Embryonic facial prominence (tissue), 1 donor: Measurements from ENCODE around the gene MYH11.

ENCODE experiments used
- DNase-seq: peaks from one replicate; pipeline ENCODE4 v3.0.0-alpha.2; 2016; ENCODE audit errors: extremely low spot score

MYH11 gene

GRCh38 chr16:15856901-15857698 lies at the start of gene MYH11:
Gene MYH11 (minus strand): TSS chr16:15857028. CDS start chr16:15838252, 18,776 bp downstream.
- DNase-seq, result no peak

- no peak for DNase-seq
Observed at GRCh38 chr16:15906439-15906838, 49.6 kb upstream of the MYH11 start.

GRCh38 chr16:15903960-15904359 lies 47.1 kb upstream of the MYH11 start:
- no peak for DNase-seq

- DNase-seq, result no peak
Observed at GRCh38 chr16:15900901-15901500, 44.2 kb upstream of the MYH11 start.

- no peak for DNase-seq
Observed at GRCh38 chr16:15900357-15900756, 43.5 kb upstream of the MYH11 start.

GRCh38 chr16:15899538-15900100 lies 42.8 kb upstream of the MYH11 start:
- no peak for DNase-seq

GRCh38 chr16:15898654-15899053 lies 41.8 kb upstream of the MYH11 start:
- no peak for DNase-seq

- no peak for DNase-seq
Observed at GRCh38 chr16:15897834-15898254, 41.0 kb upstream of the MYH11 start.

- DNase-seq, result no peak
Observed at GRCh38 chr16:15897121-15897780, 40.4 kb upstream of the MYH11 start.

- no peak for DNase-seq
Observed at GRCh38 chr16:15894571-15895374, 37.9 kb upstream of the MYH11 start.

GRCh38 chr16:15891508-15891907 lies 34.7 kb upstream of the MYH11 start:
- no peak for DNase-seq

- DNase-seq, result peak; percentile 95
Observed at GRCh38 chr16:15888072-15888976, 31.5 kb upstream of the MYH11 start, which contains the start of gene CEP20. Gene CEP20 (minus strand): TSS chr16:15888603. CDS start chr16:15888585, 18 bp downstream.

GRCh38 chr16:15887283-15887682 lies 30.5 kb upstream of the MYH11 start:
- DNase-seq, result no peak

GRCh38 chr16:15886078-15886477 lies 29.2 kb upstream of the MYH11 start:
- DNase-seq, result no peak

GRCh38 chr16:15885560-15886001 lies 28.8 kb upstream of the MYH11 start:
- DNase-seq, result no peak

GRCh38 chr16:15882563-15882962 lies 25.7 kb upstream of the MYH11 start:
- DNase-seq, result no peak

GRCh38 chr16:15881794-15882379 lies 25.1 kb upstream of the MYH11 start:
- no peak for DNase-seq

- DNase-seq, result no peak
Observed at GRCh38 chr16:15880434-15881308, 23.8 kb upstream of the MYH11 start.

GRCh38 chr16:15879255-15879811 lies 22.5 kb upstream of the MYH11 start:
- no peak for DNase-seq
